Parathyroid adenoma (tissue), 2 donors: ENCODE measurements around the gene NDFIP2.

Experiments used
- H2AFZ ChIP-seq: fragments of 300-600 bp; sonication (generic); one replicate; pipeline ENCODE4 v1.7.0; 2017; ENCODE audit warnings: antibody characterized with exemption, mild to moderate bottlenecking
- H3K27ac ChIP-seq: fragments of 300-600 bp; sonication (generic); one replicate; pipeline ENCODE4 v1.7.0; 2017
- H3K27me3 ChIP-seq: fragments of 300-600 bp; sonication (generic); one replicate; pipeline ENCODE4 v1.7.0; 2017; ENCODE audit warnings: low read length; ENCODE audit not compliant: control insufficient read depth, insufficient read depth
- H3K36me3 ChIP-seq: fragments of 300-600 bp; sonication (generic); one replicate; pipeline ENCODE4 v1.7.0; 2017; ENCODE audit warnings: low read length; ENCODE audit not compliant: control insufficient read depth, insufficient read depth
- H3K4me1 ChIP-seq: fragments of 300-600 bp; sonication (generic); one replicate; pipeline ENCODE4 v1.7.0; 2017; ENCODE audit warnings: control low read depth
- H3K4me2 ChIP-seq: fragments of 300-600 bp; sonication (generic); one replicate; pipeline ENCODE4 v1.7.0; 2017; ENCODE audit warnings: low read length
- H3K4me3 ChIP-seq: fragments of 300-600 bp; sonication (generic); one replicate; pipeline ENCODE4 v1.7.0; 2017; ENCODE audit warnings: low read depth, low read length
- H3K79me2 ChIP-seq: fragments of 300-600 bp; sonication (generic); one replicate; pipeline ENCODE4 v1.7.0; 2017; ENCODE audit warnings: control low read depth
- H3K9ac ChIP-seq: fragments of 300-600 bp; sonication (generic); one replicate; pipeline ENCODE4 v1.7.0; 2017; ENCODE audit warnings: mild to moderate bottlenecking
- H3K9me3 ChIP-seq: fragments of 300-600 bp; sonication (generic); one replicate; pipeline ENCODE4 v1.7.0; 2017; ENCODE audit warnings: low read length; ENCODE audit not compliant: control insufficient read depth
- CTCF ChIP-seq: fragments of 300-600 bp; sonication (generic); IDR thresholded peaks from one replicate; pipeline ENCODE4 v1.7.0; 2017; ENCODE audit warnings: antibody characterized with exemption, mild to moderate bottlenecking
- donor health status: primary hyperparathyroidism.

Gene NDFIP2

GRCh38 chr13:79538757-79539156 is 57.8 kb downstream of the NDFIP2 start:
- no peak for TF ChIP-seq CTCF
- Histone ChIP-seq H2AFZ (no peak overlapping the region), H3K79me2 (no peaks in the 10 kb centered on the region), H3K9ac (no peak overlapping the region), H3K4me2 (no peak overlapping the region), H3K4me1 (no peaks in the 10 kb centered on the region), H3K27ac (no peak overlapping the region), H3K9me3 (no peaks in the 10 kb centered on the region), H3K27me3 (no peaks in the 10 kb centered on the region), H3K4me3 (no peak overlapping the region), H3K36me3 (no peaks in the 10 kb centered on the region)

DNA sequence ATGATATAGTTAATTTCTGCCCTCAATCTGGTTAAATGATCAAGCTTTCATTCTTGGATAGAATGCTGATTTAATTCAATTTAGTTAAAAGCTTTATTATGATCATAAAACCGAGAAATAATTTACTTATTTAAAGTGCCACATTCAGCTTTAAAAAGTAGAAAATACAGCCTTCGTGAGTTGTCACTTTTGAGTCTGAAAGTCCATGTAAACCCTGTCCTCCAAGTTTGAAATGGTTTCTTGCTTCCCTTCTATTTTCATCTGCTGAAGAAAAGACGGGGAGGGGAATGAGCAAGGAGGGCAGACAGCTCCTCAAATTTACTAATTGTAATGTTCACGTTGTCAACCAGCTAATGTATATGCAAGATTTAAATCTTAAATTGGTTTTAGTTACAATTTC is 59.5 kb downstream of the NDFIP2 start:
- Histone ChIP-seq H3K27ac (no peak overlapping the region), H3K79me2 (no peaks in the 10 kb centered on the region), H3K4me3 (no peak overlapping the region), H3K9me3 (no peaks in the 10 kb centered on the region), H3K36me3 (no peaks in the 10 kb centered on the region), H3K9ac (no peak overlapping the region), H2AFZ (no peak overlapping the region), H3K4me1 (no peaks in the 10 kb centered on the region), H3K27me3 (no peaks in the 10 kb centered on the region), H3K4me2 (no peak overlapping the region)
- TF ChIP-seq CTCF, result no peak

DNA sequence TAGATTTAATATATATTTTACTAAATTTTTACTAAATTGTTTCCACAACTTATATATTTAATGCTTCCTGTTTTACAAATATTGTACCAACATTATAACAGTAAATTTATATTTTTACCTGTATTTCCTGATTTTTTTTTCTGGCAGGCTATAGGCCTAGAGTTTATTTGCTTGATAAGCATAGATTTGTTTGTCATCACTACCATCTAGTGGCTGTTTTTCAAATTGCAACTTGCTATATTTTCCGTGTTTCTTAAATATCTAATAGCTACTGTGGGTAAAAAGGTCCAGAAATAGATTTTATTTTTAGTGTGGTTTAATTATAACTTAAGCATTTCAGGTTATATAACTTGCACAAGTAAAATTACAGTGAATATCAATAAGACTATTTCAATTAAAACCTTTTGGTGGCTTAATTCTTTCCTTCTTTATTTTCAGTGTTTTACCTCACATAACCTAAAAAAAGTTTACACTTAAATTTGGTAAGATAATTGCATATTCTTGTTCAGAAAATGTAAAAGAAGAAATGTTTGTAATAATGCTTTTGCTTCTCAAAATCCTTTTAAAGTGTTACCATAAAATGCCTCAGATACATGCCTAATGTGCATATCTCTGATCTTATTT is 60.6 kb downstream of the NDFIP2 start:
- Histone ChIP-seq H3K36me3 (no peaks in the 10 kb centered on the region), H3K4me1 (no peaks in the 10 kb centered on the region), H3K27me3 (no peaks in the 10 kb centered on the region), H3K4me2 (no peak overlapping the region), H3K4me3 (no peak overlapping the region), H3K9me3 (no peaks in the 10 kb centered on the region), H3K9ac (no peak overlapping the region), H3K79me2 (no peaks in the 10 kb centered on the region), H2AFZ (no peak overlapping the region), H3K27ac (no peak overlapping the region)
- peak; percentile 73 for TF ChIP-seq CTCF

- Histone ChIP-seq H3K4me2 (no peak overlapping the region), H3K4me1 (no peaks in the 10 kb centered on the region), H3K4me3 (no peak overlapping the region), H3K27me3 (no peaks in the 10 kb centered on the region), H3K79me2 (no peaks in the 10 kb centered on the region), H3K9ac (no peak overlapping the region), H3K36me3 (no peaks in the 10 kb centered on the region), H3K9me3 (no peaks in the 10 kb centered on the region), H3K27ac (no peak overlapping the region), H2AFZ (no peak overlapping the region)
- TF ChIP-seq CTCF, result no peak
These were observed 62.9 kb downstream of the NDFIP2 start for GRCh38 chr13:79543883-79544282.
